Natural killer cell (primary cell): Measurements from ENCODE around the gene CHD1L. TPM values are rescaled to one million over a fixed set of nuclear protein-coding genes. Genes with fewer than 3 reads are reported as not detected.

Source experiments
- ATAC-seq, 3 donors: fragments of 150-1000 bp in 2 of 3; fragments of 200-7000 bp in 1 of 3; cut with Tn5 transposase; 1 replicate in 1 of 3; 2 replicates in 2 of 3; pipeline ENCODE4 v1.10.0; 2021; ENCODE audit warnings: mild to moderate bottlenecking in 2 of 3, moderate library complexity in 2 of 3
- DNase-seq, 2 donors: peaks; one replicate each; pipeline versions ENCODE4 v3.0.0 to v3.0.0-alpha.2; 2013 to 2021; ENCODE audit warnings: mixed read lengths in 1 of 2
- H3K27ac ChIP-seq: one replicate; pipeline ENCODE4 v1.5.1; 2013; ENCODE audit warnings: mild to moderate bottlenecking, low read length
- H3K27me3 ChIP-seq: one replicate; pipeline ENCODE4 v1.6.1; 2013; ENCODE audit warnings: low read length; ENCODE audit not compliant: control insufficient read depth, insufficient read depth
- H3K36me3 ChIP-seq: one replicate; pipeline ENCODE4 v1.6.1; 2013; ENCODE audit warnings: low read length; ENCODE audit not compliant: control insufficient read depth, insufficient read depth
- H3K4me1 ChIP-seq: one replicate; pipeline ENCODE4 v1.6.1; 2013; ENCODE audit warnings: low read length; ENCODE audit not compliant: control insufficient read depth, insufficient read depth
- H3K4me3 ChIP-seq: one replicate; pipeline ENCODE4 v1.5.1; 2013; ENCODE audit warnings: low read length
- H3K9me3 ChIP-seq: one replicate; pipeline ENCODE4 v1.6.1; 2013; ENCODE audit warnings: low read length; ENCODE audit not compliant: control insufficient read depth, insufficient read depth
- H3K27ac Mint-ChIP-seq, 2 donors: one replicate each; pipeline ENCODE4 v1.8.0; 2022; ENCODE audit warnings: mild to moderate bottlenecking in 2 of 2, mixed read lengths in 2 of 2, moderate library complexity in 1 of 2
- H3K27me3 Mint-ChIP-seq, 2 donors: one replicate each; pipeline ENCODE4 v1.8.0; 2022; ENCODE audit warnings: low read depth in 2 of 2, mixed read lengths in 2 of 2
- H3K36me3 Mint-ChIP-seq: one replicate; pipeline ENCODE4 v1.8.0; 2022; ENCODE audit warnings: mixed read lengths
- H3K4me1 Mint-ChIP-seq, 2 donors: one replicate each; pipeline ENCODE4 v1.8.0; 2022; ENCODE audit warnings: mixed read lengths in 2 of 2
- H3K4me3 Mint-ChIP-seq: one replicate; pipeline ENCODE4 v1.8.0; 2022; ENCODE audit warnings: mild to moderate bottlenecking, moderate library complexity, mixed read lengths
- H3K9me3 Mint-ChIP-seq, 2 donors: one replicate each; pipeline ENCODE4 v1.8.0; 2022; ENCODE audit warnings: mixed read lengths in 2 of 2
- WGBS: methylation state at CpG from one replicate; pipeline ENCODE4 v1.1.7; 2013; ENCODE audit warnings: missing lambda C conversion rate; ENCODE audit not compliant: insufficient coverage; 5-methylcytosine and 5-hydroxymethylcytosine counted together
- intact Hi-C: fragments of 100-400 bp; cut with micrococcal nuclease; formaldehyde crosslinking; loops from one replicate; pipeline ENCODE4 v1.14.2; 2022
- total RNA-seq, 4 donors: library from RNA; stranded (reverse); fragments of 120-200 nt in 1 of 4; gene quantifications; one replicate each; pipeline versions ENCODE4 v1.2.3 to v1.2.4, GENCODE V29; 2013 to 2022
- TF ChIP-seq, protein P1 (sequence below): fragments of 200-600 bp; IDR thresholded peaks from one replicate; pipeline ENCODE4 v1.8.0; 2022; ENCODE audit warnings: antibody characterized with exemption

CHD1L gene
- total RNA-seq, 3 donors from 2014 or later (not counting 1 experiment from before 2014, with no cell fraction given) = 35.8 to 45.7 (median 44.0) TPM

DNA sequence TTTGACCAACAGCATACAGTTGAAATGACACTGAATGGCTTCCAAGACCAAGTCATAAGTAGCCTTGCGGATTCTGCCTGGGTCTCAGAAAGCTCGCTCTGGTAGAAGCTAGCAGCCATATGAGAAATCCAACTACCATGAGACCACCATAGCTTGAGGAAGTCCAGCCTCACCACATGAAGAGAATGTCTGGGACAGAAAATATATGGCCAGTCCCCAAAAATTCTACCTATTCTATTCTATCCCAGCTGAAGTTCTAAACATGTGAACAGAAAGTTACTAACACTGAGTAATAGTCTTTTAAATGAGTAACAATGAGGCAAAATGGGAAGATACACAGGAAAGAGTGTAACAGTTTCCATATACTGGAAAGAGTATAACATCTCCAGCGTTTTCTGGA lies 26.4 kb upstream of the CHD1L start:
- H3K36me3 Mint-ChIP-seq = peaks cover 5% of the 10 kb centered on the region
- Histone ChIP-seq H3K36me3 (no peaks in the 10 kb centered on the region), H3K27me3 (no peaks in the 10 kb centered on the region), H3K4me1 (no peaks in the 10 kb centered on the region), H3K4me3 (no peak overlapping the region), H3K9me3 (no peaks in the 10 kb centered on the region), H3K27ac (no peak overlapping the region)
- H3K27ac Mint-ChIP-seq = no peak overlapping the region
- no peaks in the 10 kb centered on the region for H3K9me3 Mint-ChIP-seq
- ATAC-seq (no peak), DNase-seq (no peak)
- H3K4me3 Mint-ChIP-seq = no peak overlapping the region
- intact Hi-C loops = no loop called here
- peaks cover 0 to 5% of the 10 kb centered on the region in 2 donors for H3K27me3 Mint-ChIP-seq
- TF ChIP-seq, protein P1, sequence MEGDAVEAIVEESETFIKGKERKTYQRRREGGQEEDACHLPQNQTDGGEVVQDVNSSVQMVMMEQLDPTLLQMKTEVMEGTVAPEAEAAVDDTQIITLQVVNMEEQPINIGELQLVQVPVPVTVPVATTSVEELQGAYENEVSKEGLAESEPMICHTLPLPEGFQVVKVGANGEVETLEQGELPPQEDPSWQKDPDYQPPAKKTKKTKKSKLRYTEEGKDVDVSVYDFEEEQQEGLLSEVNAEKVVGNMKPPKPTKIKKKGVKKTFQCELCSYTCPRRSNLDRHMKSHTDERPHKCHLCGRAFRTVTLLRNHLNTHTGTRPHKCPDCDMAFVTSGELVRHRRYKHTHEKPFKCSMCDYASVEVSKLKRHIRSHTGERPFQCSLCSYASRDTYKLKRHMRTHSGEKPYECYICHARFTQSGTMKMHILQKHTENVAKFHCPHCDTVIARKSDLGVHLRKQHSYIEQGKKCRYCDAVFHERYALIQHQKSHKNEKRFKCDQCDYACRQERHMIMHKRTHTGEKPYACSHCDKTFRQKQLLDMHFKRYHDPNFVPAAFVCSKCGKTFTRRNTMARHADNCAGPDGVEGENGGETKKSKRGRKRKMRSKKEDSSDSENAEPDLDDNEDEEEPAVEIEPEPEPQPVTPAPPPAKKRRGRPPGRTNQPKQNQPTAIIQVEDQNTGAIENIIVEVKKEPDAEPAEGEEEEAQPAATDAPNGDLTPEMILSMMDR = no peak
- H3K4me1 Mint-ChIP-seq = peaks cover 10 to 11% of the 10 kb centered on the region in 2 donors
- 100% methylated on average over 2 of the region's 3 CpGs for WGBS

DNA sequence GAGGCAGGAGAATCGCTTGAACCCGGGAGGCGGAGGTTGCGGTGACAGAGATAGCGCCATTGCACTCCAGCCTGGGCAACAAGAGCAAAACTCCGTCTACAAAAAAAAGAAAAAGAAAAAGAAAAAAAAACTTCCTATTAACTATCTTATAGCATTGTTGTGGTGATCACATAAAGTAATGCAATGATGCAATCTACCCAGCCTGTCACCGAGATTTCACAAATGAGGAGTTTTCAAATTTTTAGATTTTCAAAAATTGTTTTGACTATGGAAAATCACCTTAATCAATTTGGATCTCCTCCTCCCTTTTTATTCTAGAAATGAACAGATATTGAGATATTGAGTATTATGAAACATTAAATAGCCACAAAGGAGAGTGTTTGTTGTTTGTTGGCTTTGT lies 25.3 kb upstream of the CHD1L start:
- Mint-ChIP-seq H3K4me1 (peaks cover 11 to 13% of the 10 kb centered on the region in 2 donors), H3K9me3 (no peaks in the 10 kb centered on the region), H3K27me3 (peaks cover 0 to 5% of the 10 kb centered on the region in 2 donors), H3K36me3 (peaks cover 5% of the 10 kb centered on the region), H3K4me3 (no peak overlapping the region), H3K27ac (no peak overlapping the region)
- Histone ChIP-seq H3K4me3 (no peak overlapping the region), H3K4me1 (no peaks in the 10 kb centered on the region), H3K36me3 (no peaks in the 10 kb centered on the region), H3K27me3 (no peaks in the 10 kb centered on the region), H3K27ac (no peak overlapping the region), H3K9me3 (no peaks in the 10 kb centered on the region)
- intact Hi-C loops = no loop called here
- DNase-seq = no peak
- TF ChIP-seq, protein P1 = no peak
- ATAC-seq = no peak
- WGBS = 93% methylated on average over 5 of the region's 7 CpGs

DNA sequence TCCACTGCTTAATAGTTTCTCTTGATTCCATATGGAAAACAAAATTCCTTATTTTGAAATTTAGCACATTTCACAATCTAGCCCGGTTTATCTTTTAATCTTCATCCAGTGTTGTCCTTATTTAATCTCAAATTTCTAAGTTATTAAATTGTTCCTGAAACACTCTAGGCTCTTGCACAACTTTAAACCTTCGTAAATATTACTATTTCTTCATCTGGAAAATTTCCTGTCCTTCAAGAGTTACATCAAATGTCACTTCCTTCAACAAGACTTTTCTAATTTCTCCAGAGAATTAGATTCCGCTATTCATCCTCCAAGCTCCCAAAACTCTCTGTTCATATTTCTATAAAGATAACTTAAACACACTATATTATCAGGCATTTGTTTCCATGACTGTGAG lies 23.9 kb upstream of the CHD1L start:
- DNase-seq (no peak), ATAC-seq (no peak)
- H3K27ac ChIP-seq = no peak overlapping the region
- Mint-ChIP-seq H3K27ac (no peak overlapping the region), H3K27me3 (no peaks in the 10 kb centered on the region), H3K4me3 (no peak overlapping the region), H3K4me1 (peaks cover 5 to 11% of the 10 kb centered on the region in 2 donors), H3K36me3 (peaks cover 5% of the 10 kb centered on the region), H3K9me3 (no peaks in the 10 kb centered on the region)
- no peak overlapping the region for H3K4me3 ChIP-seq
- H3K4me1 ChIP-seq = no peaks in the 10 kb centered on the region
- 94% methylated on average over 2 of the region's 3 CpGs for WGBS
- no peaks in the 10 kb centered on the region for H3K27me3 ChIP-seq
- H3K36me3 ChIP-seq = no peaks in the 10 kb centered on the region
- TF ChIP-seq, protein P1 = no peak
- intact Hi-C loops = no loop called here
- H3K9me3 ChIP-seq = no peaks in the 10 kb centered on the region
